Spleen (tissue), 7 donors: Measurements from ENCODE around the gene PHETA1.

Experiments used
- POLR2A ChIP-seq, 3 donors: fragments of 450-650 bp; IDR thresholded peaks; one replicate each; pipeline ENCODE4 v1.5.1; 2017; ENCODE audit warnings: antibody characterized with exemption in 3 of 3, mild to moderate bottlenecking in 1 of 3
- TF ChIP-seq, protein P1 (sequence below), 11 experiments: fragments of 200-600 bp in 7 of 11; fragments of 450-650 bp in 4 of 11; sonication (generic) in 4 of 11; IDR thresholded peaks in 8 of 11; conservative IDR thresholded peaks in 3 of 11; 1 replicate in 7 of 11; 2 replicates in 4 of 11; pipeline versions ENCODE4 v1.4.0 to v1.8.0; 2016 to 2021; ENCODE audit warnings: antibody characterized with exemption in 11 of 11, inconsistent platforms in 4 of 11, mild to moderate bottlenecking in 1 of 11
- donor health status: DM: no; HTN: no; CAD: no; lungs with moderate emphysema.
- donor health status: DM: no; HTN: no; CAD: no.
- donor health status: DM: no; HTN: no; CAD: no.

DNA sequence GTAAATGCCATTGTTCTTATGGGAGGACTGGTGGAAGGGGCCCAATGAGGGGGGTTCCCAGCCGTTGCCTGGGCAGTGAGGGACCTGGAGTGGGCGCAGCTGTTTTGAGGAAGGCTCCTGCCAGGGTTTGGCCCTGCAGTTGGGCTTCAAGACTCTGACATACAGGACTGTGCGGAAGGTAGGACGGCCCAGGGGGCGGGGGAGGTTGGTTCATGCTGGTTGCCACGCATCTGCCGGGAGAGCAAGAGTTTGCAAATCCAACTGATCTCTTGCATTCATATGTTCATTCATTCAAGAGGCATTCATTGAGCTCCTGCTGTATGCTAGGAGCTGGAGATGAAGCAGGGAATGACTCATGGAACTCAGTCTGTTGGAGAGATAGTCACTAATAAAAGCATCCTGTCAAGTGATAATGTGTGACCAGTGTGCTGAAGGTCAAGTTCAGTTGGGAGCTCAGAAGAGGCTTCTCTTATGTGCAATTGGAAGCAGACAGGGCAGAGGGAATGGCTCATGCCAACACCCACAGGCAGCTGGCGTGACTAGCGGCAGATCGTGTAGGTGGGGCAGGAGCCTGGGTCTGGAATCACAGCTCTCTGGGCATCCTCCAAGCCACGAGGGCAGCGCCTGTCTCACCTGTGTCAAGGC, 44.7 kb upstream of the PHETA1 start:
- TF ChIP-seq POLR2A (IDR thresholded peaks at IDR 0.05), result no peak
- TF ChIP-seq, protein P1, sequence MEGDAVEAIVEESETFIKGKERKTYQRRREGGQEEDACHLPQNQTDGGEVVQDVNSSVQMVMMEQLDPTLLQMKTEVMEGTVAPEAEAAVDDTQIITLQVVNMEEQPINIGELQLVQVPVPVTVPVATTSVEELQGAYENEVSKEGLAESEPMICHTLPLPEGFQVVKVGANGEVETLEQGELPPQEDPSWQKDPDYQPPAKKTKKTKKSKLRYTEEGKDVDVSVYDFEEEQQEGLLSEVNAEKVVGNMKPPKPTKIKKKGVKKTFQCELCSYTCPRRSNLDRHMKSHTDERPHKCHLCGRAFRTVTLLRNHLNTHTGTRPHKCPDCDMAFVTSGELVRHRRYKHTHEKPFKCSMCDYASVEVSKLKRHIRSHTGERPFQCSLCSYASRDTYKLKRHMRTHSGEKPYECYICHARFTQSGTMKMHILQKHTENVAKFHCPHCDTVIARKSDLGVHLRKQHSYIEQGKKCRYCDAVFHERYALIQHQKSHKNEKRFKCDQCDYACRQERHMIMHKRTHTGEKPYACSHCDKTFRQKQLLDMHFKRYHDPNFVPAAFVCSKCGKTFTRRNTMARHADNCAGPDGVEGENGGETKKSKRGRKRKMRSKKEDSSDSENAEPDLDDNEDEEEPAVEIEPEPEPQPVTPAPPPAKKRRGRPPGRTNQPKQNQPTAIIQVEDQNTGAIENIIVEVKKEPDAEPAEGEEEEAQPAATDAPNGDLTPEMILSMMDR (IDR thresholded peaks at IDR 0.05 in 8 of 11, conservative IDR thresholded peaks at IDR 0.05 in 3 of 11), result no peak
